Activated CD4-positive, alpha-beta T cell treated with anti-CD3 and anti-CD28 coated beads for 24 hours (primary cell): ENCODE measurements around the gene MYH11.
"Not testable (repeated sequence)": the region's sequence is repeated elsewhere in the genome, so short reads cannot be mapped to it uniquely, and the experiment has no call there.

ENCODE experiments used
- DNase-seq, 2 donors: peaks; one replicate each; pipeline ENCODE4 v3.0.0-alpha.2; 2020; ENCODE audit warnings: low read depth in 2 of 2

The MYH11 gene

GRCh38 chr16:15843635-15844279 is 13.1 kb downstream of the MYH11 start:
- DNase-seq: no peak

- DNase-seq: not testable (repeated sequence)
Measured at GRCh38 chr16:15839204-15839603, 17.6 kb downstream of the MYH11 start.

DNA sequence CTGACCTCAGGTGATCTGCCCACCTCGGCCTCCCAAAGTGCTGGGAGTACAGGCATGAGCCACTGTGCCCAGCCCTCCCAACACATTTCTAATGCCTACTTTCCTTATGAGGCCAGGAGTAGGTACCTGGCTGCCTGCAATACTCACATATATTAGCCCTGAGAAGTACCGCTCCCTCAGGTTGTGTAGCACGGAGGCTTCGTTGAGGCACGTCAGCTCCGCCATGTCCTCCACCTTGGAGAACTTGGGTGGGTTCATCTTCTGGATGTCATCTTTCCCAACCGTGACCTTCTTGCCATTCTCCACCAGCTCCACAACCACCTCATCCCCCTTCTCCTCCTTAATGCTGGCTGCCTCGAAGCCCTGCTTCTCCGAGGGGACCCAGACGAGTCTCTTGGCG is 19.1 kb downstream of the MYH11 start:
- no peak for DNase-seq

GRCh38 chr16:15836965-15837611 is 19.7 kb downstream of the MYH11 start:
- no peak for DNase-seq

GRCh38 chr16:15836074-15836473 is 20.8 kb downstream of the MYH11 start:
- DNase-seq: no peak

- DNase-seq: no peak
Measured at GRCh38 chr16:15835136-15835878, 21.5 kb downstream of the MYH11 start.

GRCh38 chr16:15834502-15834901 is 22.3 kb downstream of the MYH11 start:
- no peak for DNase-seq

DNA sequence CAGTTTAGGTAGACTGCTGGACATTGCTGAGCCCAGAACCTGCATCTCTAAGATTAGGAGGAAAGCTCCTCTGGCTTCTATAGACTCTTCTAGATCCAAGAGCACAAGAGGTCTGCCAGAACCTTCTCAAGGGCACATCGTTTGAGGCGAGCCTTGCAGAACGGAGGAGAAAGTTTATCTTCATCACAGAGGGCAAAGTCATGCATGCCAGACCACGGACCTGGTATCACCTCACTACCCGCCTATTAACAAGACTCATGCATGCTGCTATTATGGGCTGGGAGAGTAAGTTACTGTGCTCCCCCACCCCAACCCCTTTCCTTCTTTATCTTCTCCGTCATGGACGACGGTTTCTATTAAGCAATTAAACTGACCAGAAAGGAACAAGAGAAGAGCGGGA is 23.3 kb downstream of the MYH11 start:
- DNase-seq: no peak

DNA sequence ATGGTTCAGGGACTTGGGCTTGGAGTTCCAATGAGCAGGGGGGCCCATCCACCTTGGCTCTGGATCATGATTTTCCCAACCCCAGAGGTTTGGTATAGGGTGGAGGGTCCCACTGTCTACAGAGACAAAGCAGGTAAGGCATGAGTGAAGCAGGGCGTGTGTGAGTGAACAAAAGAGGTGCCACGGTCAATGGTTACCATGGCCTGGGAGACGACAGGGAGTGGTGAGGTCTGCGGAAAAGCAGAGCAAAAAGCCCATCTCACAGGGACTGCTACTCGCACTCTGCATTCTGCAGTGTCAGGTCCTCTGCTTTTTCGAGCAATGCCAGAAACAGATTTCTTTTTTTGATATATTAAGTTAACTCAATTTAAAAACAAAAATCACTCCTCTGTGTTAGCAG is 24.6 kb downstream of the MYH11 start:
- DNase-seq: no peak

GRCh38 chr16:15830832-15831451 is 25.9 kb downstream of the MYH11 start:
- DNase-seq: no peak

DNA sequence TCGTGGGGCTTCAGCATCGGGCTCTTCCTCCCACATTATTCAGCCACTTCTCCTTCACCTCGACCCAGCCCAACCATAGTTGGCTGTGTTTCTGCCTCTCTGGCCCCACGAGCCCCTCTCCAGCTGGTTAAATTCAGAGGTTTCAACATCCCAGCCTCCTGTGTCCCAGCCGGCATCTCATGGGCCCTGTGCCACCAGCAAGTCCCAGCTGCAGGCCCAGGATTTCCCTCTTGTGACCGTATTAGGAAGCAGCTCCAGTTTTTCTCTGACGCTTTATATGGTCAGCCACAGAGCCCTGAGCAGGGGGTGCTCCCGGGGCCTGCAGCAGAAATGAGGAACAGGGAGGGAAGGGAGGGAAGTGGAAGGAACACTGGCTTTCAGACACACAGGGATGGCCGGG is 27.4 kb downstream of the MYH11 start:
- DNase-seq: no peak

DNA sequence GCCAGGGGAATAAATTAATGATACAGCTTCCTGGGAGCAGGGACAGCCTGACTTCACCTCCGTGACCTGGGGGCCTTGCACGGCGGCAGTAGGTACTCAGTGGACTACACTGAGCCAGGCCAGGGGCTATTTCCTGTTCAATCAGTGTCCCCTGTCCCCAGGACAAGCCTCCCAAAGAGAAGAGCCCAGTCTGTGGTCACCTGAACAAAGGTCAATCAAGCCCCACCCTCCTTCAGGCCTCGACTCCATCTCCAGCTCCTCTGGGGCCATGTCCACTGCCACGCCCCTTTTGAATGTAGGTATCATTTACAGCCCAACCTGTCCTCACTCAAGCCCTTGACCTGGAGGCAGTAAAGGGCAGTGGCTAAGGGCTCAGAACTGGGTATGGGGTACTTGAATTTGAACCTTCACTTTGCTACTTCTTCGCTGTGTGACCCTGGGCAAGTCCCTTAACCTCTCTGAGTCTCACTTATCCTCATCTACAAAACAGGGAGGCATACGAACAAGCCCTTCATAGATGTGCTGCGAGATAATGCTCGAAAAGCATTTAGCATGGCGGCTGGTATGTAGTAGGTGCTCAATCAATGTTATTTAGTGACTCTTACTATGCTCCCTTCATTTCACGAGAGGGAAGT is 29.0 kb downstream of the MYH11 start:
- DNase-seq: no peak

DNA sequence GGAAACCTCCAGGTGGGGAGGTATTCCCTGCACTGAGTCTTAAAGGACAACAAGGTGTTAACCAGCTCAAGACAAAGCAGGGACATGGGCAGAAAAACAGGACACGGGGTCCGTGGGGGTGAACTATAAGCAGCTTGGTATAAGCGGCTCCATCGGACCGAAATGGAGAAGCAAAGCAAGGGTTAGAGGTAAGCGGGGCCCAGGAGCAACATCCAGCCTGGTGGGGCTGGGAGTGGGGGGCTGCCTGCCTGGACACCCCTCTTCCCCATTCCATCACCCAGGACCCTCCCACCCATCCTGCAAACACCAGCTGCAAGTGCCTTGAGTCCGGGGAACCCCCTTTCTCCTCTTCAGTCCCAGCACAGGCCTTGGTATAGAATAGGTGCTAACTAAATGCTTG is 29.5 kb downstream of the MYH11 start:
- no peak for DNase-seq

- DNase-seq: no peak
Measured at GRCh38 chr16:15825750-15826305, 31.0 kb downstream of the MYH11 start.

- DNase-seq: no peak
Measured at GRCh38 chr16:15822957-15823356, 33.9 kb downstream of the MYH11 start.

DNA sequence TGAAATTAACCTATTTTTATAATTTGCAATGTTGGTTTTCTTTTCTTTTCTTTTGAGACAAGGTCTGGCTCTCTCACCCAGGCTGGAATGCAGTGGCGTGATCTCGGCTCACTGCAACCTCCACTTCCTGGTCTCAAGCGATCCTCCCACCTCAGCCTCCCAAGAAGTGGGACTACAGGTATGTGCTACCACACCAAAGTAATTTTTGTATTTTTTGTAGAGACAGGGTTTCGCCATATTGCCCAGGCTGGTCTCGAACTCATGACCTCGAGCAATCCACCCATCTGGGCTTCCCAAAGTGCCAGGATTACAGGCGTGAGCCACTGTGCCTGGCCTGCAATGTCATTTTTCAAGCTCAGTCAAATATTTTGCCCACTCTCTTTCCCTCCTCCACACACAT is 36.0 kb downstream of the MYH11 start:
- no peak for DNase-seq

DNA sequence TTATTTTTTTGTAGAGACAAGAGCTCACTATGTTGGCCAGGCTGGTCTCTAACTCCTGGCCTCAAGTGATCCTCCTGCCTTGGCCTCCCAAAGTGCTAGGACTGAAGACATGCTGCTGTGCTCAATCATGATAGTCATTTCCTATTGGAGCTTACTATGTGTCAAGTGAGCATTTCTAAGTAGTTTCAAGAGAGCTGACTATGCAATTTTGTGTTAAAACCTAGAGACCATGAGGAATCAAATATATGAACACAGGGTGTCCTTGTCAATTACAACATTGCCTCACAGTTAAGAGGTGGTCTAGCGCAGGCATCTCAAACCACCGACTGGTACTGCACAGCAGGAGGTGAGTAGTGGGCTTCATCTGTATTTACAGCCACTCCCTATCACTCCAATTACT is 37.8 kb downstream of the MYH11 start:
- DNase-seq: no peak

- DNase-seq: no peak
Measured at GRCh38 chr16:15817446-15817845, 39.4 kb downstream of the MYH11 start.

DNA sequence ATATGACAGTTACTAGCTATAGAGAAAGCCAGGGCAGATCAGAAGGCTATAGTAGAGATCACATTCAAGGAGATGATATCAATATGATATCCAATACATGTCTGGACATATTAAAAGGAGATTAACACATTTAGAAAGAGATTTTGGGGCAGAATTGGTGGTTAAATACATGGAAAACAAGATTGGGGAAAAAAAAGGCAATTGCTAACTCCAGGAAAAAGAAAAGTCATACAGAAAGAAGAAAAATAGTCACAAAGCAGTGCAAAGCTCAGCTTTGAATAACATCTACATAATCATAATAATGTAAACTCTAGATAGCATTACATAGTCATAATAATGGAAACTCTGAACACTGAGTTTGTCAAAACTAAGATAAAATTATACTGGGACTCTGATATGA is 40.6 kb downstream of the MYH11 start:
- DNase-seq: no peak

- not testable (repeated sequence) for DNase-seq
Measured at GRCh38 chr16:15812401-15812750, 44.5 kb downstream of the MYH11 start.

GRCh38 chr16:15811481-15812400 is 45.1 kb downstream of the MYH11 start:
- no peak for DNase-seq
